Mesendoderm (in vitro differentiated cells): Measurements from ENCODE around the gene FYB1.

Experiments used
- DNase-seq: peaks from one replicate; pipeline ENCODE4 v3.0.0; 2013
- H2AK5ac ChIP-seq: 2 replicates; pipeline ENCODE4 v1.6.1; 2013; ENCODE audit warnings: low read length, inconsistent platforms
- H2BK120ac ChIP-seq: 2 replicates; pipeline ENCODE4 v1.6.1; 2013; ENCODE audit warnings: low read depth, mild to moderate bottlenecking, low read length, moderate library complexity, mixed read lengths
- H2BK15ac ChIP-seq: replicated peaks from 2 replicates; pipeline ENCODE4 v1.6.1; 2013; ENCODE audit warnings: low read depth, mild to moderate bottlenecking, moderate library complexity
- H2BK5ac ChIP-seq: 2 replicates; pipeline ENCODE4 v1.6.1; 2013; ENCODE audit warnings: low read length, inconsistent platforms
- H3K18ac ChIP-seq: 2 replicates; pipeline ENCODE4 v1.6.1; 2013; ENCODE audit warnings: mild to moderate bottlenecking, low read length, mixed read lengths
- H3K23ac ChIP-seq: one replicate; pipeline ENCODE4 v1.6.1; 2013; ENCODE audit warnings: low read length
- H3K27ac ChIP-seq: 2 replicates; pipeline ENCODE4 v1.5.1; 2013; ENCODE audit warnings: low read depth, mild to moderate bottlenecking, inconsistent platforms, low read length, moderate library complexity
- H3K27me3 ChIP-seq: 2 replicates; pipeline ENCODE4 v1.6.1; 2013; ENCODE audit warnings: low read length, control low read depth, mild to moderate bottlenecking, inconsistent platforms; ENCODE audit not compliant: insufficient read depth, poor library complexity
- H3K36me3 ChIP-seq: 2 replicates; pipeline ENCODE4 v1.6.1; 2013; ENCODE audit warnings: low read length, inconsistent platforms; ENCODE audit not compliant: control insufficient read depth, insufficient read depth
- H3K4ac ChIP-seq: one replicate; pipeline ENCODE4 v1.6.1; 2013; ENCODE audit warnings: low read depth, mild to moderate bottlenecking, low read length, moderate library complexity
- H3K4me1 ChIP-seq: 2 replicates; pipeline ENCODE4 v1.6.1; 2013; ENCODE audit warnings: low read depth, low read length, inconsistent platforms; ENCODE audit not compliant: control insufficient read depth
- H3K4me2 ChIP-seq: 2 replicates; pipeline ENCODE4 v1.6.1; 2013; ENCODE audit warnings: low read length
- H3K4me3 ChIP-seq: 2 replicates; pipeline ENCODE4 v1.5.1; 2013; ENCODE audit warnings: mild to moderate bottlenecking, low read length
- H3K56ac ChIP-seq: one replicate; pipeline ENCODE4 v1.6.1; 2013; ENCODE audit warnings: low read length
- H3K79me1 ChIP-seq: 2 replicates; pipeline ENCODE4 v1.6.1; 2013; ENCODE audit warnings: low read length, inconsistent platforms
- H3K79me2 ChIP-seq: 2 replicates; pipeline ENCODE4 v1.6.1; 2013; ENCODE audit warnings: mild to moderate bottlenecking, low read length; ENCODE audit not compliant: control insufficient read depth, insufficient read depth
- H3K9ac ChIP-seq: 2 replicates; pipeline ENCODE4 v1.6.1; 2013; ENCODE audit warnings: low read length, inconsistent platforms
- H4K5ac ChIP-seq: one replicate; pipeline ENCODE4 v1.6.1; 2013; ENCODE audit warnings: low read length
- H4K8ac ChIP-seq: one replicate; pipeline ENCODE4 v1.6.1; 2013; ENCODE audit warnings: low read depth, mild to moderate bottlenecking, control low read depth, low read length, moderate library complexity
- WGBS: extraction: QIAGEN DNeasy Blood & Tissue Kit; methylation state at CpG from one replicate; pipeline ENCODE4 v1.1.7; 2013; ENCODE audit warnings: low lambda C conversion rate, missing lambda C conversion rate; ENCODE audit not compliant: insufficient coverage; ENCODE audit errors: extremely low coverage; 5-methylcytosine and 5-hydroxymethylcytosine counted together

FYB1 gene

DNA sequence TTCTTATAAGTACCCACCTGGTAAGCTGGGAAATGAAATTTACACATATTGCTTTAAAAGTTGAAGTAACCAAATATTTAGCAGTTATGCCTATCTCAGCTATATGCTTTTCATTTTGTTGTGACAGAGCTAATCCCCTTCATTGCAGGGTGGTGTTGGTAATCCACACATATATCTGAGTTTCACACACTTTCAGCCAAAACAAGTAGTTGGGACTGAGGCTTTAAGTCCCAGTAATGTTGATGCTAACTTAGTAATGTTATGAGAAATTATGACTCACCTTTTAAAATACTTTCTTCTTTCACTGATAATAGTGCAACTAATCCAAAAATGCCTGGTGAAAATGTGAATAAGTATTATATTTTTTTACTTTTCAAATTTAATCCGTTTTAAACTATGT lies 126.0 kb downstream of the FYB1 start:
- Histone ChIP-seq H3K27ac (no peak overlapping the region), H3K23ac (no peak overlapping the region), H2AK5ac (no peak overlapping the region), H3K4ac (no peak overlapping the region), H4K5ac (no peak overlapping the region), H2BK120ac (no peak overlapping the region), H3K27me3 (no peaks in the 10 kb centered on the region), H3K4me2 (no peak overlapping the region), H3K56ac (no peak overlapping the region), H4K8ac (no peak overlapping the region), H2BK15ac (no peak overlapping the region), H3K18ac (no peak overlapping the region), H3K9ac (no peak overlapping the region), H3K36me3 (no peaks in the 10 kb centered on the region), H3K4me3 (no peak overlapping the region), H3K79me2 (no peaks in the 10 kb centered on the region), H3K4me1 (no peaks in the 10 kb centered on the region), H2BK5ac (no peak overlapping the region), H3K79me1 (no peaks in the 10 kb centered on the region)
- no peak for DNase-seq
- WGBS, result no CpG with 5 or more reads among the region's 1 CpG

DNA sequence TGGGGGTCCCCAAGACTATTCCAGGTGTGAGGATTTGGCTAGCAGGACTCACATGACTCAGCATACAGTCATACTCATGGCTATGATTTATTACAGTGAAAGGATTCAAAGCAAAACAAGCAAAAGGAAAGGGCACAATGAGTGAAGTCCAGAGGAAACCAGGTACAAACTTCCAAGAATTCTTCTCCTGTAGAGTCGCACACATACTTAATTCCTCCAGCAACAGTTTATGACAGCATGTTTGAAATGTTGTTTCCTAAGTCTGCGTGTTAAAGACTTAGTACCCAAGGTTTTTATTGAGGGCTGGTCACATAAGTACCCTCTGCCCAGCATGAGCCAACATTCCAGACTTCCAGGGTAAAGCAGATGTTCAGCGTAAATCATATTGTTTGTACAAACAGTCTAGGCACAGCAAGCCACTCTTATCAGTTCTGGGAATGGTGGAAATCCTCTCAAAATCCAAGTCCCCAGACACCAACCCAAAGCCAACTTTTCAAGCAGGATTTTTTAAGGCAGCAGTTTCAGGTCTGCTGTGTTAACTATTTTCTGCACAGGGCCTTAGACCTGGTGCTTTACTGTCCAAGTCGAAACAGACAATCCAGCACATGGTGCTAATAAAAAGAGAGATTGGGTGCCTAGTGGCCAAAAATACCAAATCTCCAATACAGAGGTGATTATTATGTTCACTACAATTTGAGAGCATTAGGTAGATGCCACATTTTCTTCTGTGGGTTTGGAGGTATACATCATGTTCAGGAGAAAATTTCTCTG lies 126.6 kb downstream of the FYB1 start:
- DNase-seq, result no peak
- Histone ChIP-seq H3K18ac (no peak overlapping the region), H3K27ac (no peak overlapping the region), H3K56ac (no peak overlapping the region), H2BK120ac (no peak overlapping the region), H3K4me1 (no peaks in the 10 kb centered on the region), H3K23ac (no peak overlapping the region), H2BK5ac (no peak overlapping the region), H3K9ac (no peak overlapping the region), H2AK5ac (no peak overlapping the region), H3K4me3 (no peak overlapping the region), H4K8ac (no peak overlapping the region), H3K79me1 (no peaks in the 10 kb centered on the region), H3K79me2 (no peaks in the 10 kb centered on the region), H3K4ac (no peak overlapping the region), H3K27me3 (no peaks in the 10 kb centered on the region), H2BK15ac (no peak overlapping the region), H4K5ac (no peak overlapping the region), H3K36me3 (no peaks in the 10 kb centered on the region), H3K4me2 (no peak overlapping the region)
- no CpG with 5 or more reads among the region's 4 CpGs for WGBS

DNA sequence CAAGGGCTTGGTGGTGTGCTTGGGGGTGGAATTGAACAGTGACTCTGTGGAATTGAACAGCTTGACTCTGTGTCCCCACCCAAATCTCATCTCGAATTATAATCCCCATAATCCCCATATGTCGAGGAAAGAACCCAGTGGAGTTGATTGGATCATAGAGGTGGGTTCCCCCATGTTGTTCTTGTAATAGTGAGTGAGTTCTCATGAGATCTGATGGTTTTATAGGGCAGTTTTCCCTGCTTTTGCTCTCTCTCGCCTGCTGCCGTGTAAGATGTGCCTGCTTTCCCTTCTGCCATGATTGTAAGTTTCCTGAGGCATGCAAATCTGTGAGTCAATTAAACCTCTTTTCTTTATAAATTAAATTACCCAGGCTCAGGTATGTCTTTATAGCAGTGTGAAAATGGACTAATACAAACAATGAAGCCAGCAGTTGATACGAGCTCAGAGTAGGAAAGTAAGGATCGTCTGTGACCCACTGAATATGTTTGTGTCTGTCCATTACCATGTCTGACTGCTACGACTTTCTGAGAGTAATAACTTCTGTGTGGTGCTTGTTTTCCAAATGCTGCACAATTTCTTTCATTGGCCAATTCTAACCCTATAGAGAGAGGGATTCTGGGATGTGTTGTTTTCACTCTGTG lies 127.3 kb downstream of the FYB1 start:
- Histone ChIP-seq H3K79me1 (no peaks in the 10 kb centered on the region), H2AK5ac (no peak overlapping the region), H4K5ac (no peak overlapping the region), H3K27me3 (no peaks in the 10 kb centered on the region), H3K79me2 (no peaks in the 10 kb centered on the region), H3K4me2 (no peak overlapping the region), H3K4me3 (no peak overlapping the region), H2BK5ac (no peak overlapping the region), H3K18ac (no peak overlapping the region), H3K23ac (no peak overlapping the region), H3K56ac (no peak overlapping the region), H2BK15ac (no peak overlapping the region), H3K4ac (no peak overlapping the region), H3K27ac (no peak overlapping the region), H3K4me1 (no peaks in the 10 kb centered on the region), H3K9ac (no peak overlapping the region), H2BK120ac (no peak overlapping the region), H3K36me3 (no peaks in the 10 kb centered on the region), H4K8ac (no peak overlapping the region)
- no peak for DNase-seq
- no CpG with 5 or more reads among the region's 7 CpGs for WGBS

DNA sequence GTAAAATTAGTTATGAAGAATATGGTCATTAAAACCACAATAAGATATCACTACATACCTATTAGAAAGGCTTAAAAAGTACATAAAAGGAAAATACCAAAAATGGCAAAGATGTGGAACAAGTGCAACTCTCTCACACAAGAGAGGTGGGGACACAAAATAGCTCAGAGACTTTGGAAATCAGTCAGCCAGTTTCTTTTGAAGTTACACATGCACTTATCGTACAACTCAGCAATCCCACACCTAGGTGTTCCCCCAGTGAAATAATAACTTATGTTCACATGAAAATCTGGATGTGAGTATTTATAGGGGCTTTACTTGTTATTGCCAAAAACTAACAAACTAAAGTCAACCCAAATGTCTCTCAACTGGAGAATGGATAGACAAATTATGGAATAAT lies 135.4 kb downstream of the FYB1 start:
- no peaks in the 10 kb centered on the region for H3K79me2 ChIP-seq
- H4K5ac ChIP-seq, result no peak overlapping the region
- H3K27me3 ChIP-seq, result no peaks in the 10 kb centered on the region
- no CpG with 5 or more reads among the region's 1 CpG for WGBS
- no peak for DNase-seq
- H3K79me1 ChIP-seq, result no peaks in the 10 kb centered on the region
- no peak overlapping the region for H3K27ac ChIP-seq
- no peak overlapping the region for H2BK120ac ChIP-seq
- H3K18ac ChIP-seq, result no peak overlapping the region
- H3K4ac ChIP-seq, result no peak overlapping the region
- no peak overlapping the region for H3K56ac ChIP-seq
- no peak overlapping the region for H2BK15ac ChIP-seq
- no peak overlapping the region for H3K23ac ChIP-seq
- no peak overlapping the region for H3K4me2 ChIP-seq
- no peaks in the 10 kb centered on the region for H3K4me1 ChIP-seq
- no peak overlapping the region for H3K9ac ChIP-seq
- no peaks in the 10 kb centered on the region for H3K36me3 ChIP-seq
- H2BK5ac ChIP-seq, result no peak overlapping the region
- H4K8ac ChIP-seq, result no peak overlapping the region
- H3K4me3 ChIP-seq, result no peak overlapping the region
- H2AK5ac ChIP-seq, result no peak overlapping the region

DNA sequence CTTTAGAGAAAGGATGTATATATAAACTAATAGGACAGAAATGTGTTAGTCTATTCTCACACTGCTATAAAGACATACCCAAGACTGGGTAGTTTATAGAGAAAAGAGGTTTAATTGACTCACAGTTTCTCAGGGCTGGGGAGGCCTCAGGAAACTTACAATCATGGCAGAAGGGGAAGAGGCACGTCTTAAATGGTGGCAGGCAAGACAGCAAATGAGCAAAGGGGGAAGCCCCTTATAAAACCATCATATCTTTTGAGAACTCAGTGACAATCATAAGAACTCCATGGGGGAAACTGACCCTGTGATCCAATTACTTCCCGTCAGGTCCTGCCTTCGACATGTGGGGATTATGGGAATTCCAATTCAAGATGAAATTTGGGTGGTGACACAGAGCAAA lies 136.4 kb downstream of the FYB1 start:
- no peak overlapping the region for H3K4ac ChIP-seq
- H3K56ac ChIP-seq, result no peak overlapping the region
- H3K79me1 ChIP-seq, result no peaks in the 10 kb centered on the region
- H3K4me2 ChIP-seq, result no peak overlapping the region
- no peak overlapping the region for H2BK120ac ChIP-seq
- no peak overlapping the region for H4K5ac ChIP-seq
- no peak for DNase-seq
- no peak overlapping the region for H3K23ac ChIP-seq
- no peaks in the 10 kb centered on the region for H3K27me3 ChIP-seq
- H3K18ac ChIP-seq, result no peak overlapping the region
- no peaks in the 10 kb centered on the region for H3K36me3 ChIP-seq
- no peak overlapping the region for H3K9ac ChIP-seq
- H2AK5ac ChIP-seq, result no peak overlapping the region
- no peak overlapping the region for H3K4me3 ChIP-seq
- H2BK15ac ChIP-seq, result no peak overlapping the region
- H3K27ac ChIP-seq, result no peak overlapping the region
- H3K4me1 ChIP-seq, result no peaks in the 10 kb centered on the region
- no peaks in the 10 kb centered on the region for H3K79me2 ChIP-seq
- H2BK5ac ChIP-seq, result no peak overlapping the region
- no CpG with 5 or more reads among the region's 3 CpGs for WGBS
- no peak overlapping the region for H4K8ac ChIP-seq
